ENCODE data around the gene GRK1.

The GRK1 gene

DNA sequence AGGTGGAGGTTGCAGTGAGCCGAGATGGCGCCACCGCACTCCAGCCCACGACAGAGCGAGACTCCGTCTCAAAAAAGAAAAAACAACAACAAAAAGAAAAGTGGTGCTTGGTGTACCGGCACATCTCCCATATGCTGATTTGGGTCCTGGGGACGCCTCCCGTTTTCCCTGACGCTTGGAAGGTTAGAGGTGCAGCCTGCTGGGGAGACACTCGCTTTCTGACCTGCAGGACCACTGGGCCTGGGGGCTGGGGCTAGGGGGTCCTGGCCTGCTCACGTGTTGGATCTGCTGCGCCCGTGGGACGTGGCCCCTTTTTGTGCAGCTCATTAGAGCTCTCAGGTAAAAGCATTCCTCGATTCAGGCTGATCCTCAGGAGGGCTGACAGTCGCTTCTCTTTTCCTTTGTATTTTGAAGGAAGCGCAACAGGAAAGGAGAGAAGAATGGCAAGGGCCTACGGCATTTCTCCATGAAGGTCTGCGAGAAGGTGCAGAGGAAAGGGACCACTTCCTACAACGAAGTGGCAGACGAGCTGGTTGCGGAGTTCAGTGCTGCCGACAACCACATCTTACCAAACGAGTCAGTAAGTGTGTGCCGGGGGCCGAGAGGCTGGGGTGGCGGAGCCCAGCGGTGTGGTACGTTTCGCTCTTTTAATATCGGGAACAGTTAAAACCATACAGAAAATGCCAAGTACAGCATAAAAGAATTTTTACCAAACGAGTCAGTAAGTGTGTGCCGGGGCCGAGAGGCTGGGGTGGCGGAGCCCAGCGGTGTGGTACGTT is 34.1 kb upstream of the GRK1 start:
- DNase-seq: no peak

DNA sequence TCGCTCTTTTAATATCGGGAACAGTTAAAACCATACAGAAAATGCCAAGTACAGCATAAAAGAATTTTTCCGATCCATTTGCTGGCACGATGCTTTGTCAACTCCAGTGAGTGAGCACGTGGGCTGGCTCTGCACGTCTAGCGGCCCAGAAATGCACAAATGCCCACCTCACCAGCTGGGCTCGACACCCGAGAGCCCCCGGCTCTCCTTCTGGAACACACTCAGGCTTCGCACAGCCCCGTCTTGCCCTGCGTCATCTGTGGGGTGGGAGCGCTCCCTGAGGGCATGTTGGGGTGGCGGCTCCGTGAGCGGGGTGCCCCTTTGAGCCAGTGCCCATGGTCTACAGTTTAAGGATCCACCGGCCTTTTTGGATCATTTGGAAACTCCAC is 33.5 kb upstream of the GRK1 start:
- no peak for DNase-seq

- no peak for DNase-seq
Measured at GRCh38 chr13:113634279-113635047, 32.6 kb upstream of the GRK1 start.

- no peak for DNase-seq
Measured at GRCh38 chr13:113635048-113635420, 32.0 kb upstream of the GRK1 start.

DNA sequence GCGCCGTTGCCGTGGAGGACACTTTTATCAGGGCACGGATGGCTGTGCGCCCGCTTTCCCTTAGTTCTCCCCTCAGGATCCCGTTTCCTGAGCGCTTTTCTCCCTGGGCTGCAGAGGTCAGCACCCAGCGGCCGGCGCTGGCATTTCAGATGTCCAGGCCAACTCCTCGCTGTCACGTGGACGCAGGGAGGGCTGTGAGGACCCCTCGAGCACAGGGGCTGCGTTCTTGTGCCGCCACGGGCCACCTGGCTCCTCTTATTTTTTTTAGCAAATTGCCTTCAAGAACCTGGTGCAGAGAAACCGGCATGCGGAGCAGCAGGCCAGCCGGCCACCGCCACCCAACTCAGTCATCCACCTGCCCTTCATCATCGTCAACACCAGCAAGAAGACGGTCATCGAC is 31.3 kb upstream of the GRK1 start:
- DNase-seq: no peak

DNA sequence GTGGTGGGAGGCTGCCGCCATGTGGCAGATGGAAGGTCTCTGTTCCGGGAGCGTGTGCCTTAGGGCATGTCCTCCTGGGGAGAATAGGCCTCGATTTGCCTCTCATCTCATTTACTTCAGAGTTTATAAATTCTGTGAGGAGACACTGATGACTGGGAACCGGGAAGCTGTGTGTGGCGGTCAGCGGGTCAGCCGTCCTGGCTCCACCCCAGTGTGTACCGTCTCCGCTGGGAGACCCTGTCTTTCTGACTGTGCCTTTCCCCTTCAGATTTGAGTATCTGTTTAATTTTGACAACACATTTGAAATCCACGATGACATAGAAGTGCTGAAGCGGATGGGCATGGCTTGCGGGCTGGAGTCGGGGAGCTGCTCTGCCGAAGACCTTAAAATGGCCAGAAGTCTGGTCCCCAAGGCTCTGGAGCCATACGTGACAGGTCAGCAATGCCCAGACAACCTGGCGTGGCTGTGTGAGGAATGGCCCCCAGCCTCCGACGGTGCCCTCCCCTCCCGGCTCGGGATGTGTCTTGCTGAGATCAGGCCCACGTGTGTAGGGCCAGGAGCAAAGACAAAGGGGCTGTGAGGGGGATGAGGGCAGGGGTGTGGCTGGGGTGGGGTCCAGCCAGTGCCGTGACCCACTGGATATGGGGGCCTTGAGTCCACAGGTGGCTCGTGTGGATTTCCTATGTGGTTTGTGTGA is 30.6 kb upstream of the GRK1 start:
- DNase-seq: no peak

GRCh38 chr13:113637262-113638160 is 29.5 kb upstream of the GRK1 start:
- DNase-seq: no peak

DNA sequence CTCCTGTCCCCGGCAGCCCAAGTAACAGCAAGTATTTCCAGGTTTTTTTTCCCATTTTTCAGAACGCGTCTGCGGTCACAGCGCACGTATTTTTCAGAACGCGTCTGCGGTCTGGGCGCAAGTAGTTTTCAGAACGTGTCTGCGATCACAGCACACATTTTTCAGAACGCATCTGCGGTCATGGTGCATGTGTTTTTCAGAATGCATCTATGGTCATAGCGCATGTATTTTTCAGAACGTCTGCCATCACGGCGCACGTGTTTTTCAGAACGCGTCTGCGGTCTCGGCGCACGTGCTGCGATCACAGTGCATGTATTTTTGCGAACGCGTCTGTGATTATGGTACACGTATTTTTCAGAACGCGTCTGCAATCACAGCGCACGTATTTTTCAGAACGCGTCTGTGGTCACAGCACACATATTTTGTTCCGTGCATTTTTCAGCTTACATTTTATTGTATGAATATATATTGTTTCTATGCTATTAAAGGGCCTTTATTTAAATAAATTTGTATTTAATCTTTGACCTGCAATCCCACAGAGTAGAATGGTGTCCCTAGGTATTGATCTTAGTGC is 28.8 kb upstream of the GRK1 start:
- no peak for DNase-seq

DNA sequence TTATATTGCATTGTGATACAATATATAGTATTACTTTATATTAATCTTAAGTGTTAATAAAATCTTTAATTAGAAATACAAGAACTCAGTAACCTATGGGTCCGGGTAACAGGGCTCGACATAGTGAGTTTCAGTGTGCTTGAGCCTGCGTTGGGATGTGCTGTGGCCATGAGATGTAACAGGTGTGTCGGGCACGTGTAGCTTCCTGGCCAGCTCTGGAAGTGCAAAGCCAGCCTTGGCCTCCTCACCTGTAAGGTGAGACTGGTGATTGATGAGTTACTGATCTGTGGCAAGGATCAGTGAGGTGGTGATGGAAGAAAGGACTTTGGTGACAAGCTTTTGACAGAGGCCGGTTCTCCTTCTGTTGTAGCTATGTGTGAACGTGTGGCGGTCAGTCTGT is 28.2 kb upstream of the GRK1 start:
- DNase-seq: no peak

- no peak for DNase-seq
Measured at GRCh38 chr13:113639616-113640262, 27.3 kb upstream of the GRK1 start.

DNA sequence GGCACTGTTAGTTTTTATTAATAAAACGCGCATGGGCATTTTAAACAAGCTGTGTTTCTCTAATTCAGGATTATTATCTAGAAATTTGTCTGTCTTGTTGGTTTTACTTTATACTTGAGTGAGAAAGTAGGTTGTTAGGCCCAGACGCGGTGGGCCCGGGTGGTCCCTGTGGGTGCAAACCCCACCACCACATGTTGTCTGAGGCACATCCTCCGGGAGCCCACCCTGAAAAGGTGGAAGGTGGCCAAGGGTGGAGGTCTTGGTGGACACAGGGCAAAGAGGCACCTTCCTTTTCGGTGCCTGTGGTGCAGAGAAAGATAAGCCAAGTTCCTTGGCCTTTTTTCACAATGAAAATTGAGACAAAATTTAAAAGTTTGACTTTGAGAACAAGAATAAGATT is 25.6 kb upstream of the GRK1 start:
- DNase-seq: no peak

GRCh38 chr13:113642563-113642962 is 24.5 kb upstream of the GRK1 start:
- DNase-seq: no peak

GRCh38 chr13:113643593-113643992 is 23.4 kb upstream of the GRK1 start:
- DNase-seq: no peak

DNA sequence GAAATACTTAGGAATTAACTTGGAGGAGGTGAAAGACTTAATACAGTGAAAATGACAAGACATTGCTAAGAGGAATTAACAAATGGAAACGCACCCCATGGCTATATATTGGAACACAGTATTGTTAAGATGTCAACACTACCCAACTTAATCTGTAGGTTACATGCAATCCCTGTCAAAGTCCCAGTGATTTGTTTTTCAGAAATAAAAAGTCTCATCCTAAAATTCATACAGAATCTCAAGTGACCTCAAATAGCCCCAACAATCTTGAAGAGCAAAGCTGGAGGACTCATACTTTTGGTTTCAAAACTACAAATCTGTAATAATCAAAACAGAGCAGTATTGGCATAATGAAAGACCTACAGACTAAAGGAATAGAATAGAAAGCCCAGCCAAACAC is 22.2 kb upstream of the GRK1 start:
- DNase-seq: no peak

GRCh38 chr13:113645329-113645728 is 21.7 kb upstream of the GRK1 start:
- no peak for DNase-seq

DNA sequence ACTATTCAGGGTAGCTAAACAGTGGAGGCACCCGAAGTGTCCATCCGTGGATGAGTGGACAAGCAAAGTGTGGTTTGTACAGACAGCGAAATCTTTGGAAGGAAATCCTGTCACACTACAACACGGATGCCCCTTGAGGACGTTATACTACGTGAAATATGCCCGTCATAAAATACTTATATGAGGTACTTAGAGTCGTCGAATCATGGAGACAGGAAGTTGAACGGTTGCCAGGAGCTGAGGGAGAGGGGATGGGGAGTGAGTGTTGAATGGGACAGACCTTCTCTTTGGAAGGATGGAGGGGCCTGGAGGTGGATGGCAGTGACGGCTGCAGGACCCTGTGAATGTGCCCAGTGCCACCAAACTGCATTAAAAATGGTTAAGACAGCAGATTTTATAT is 20.6 kb upstream of the GRK1 start:
- no peak for DNase-seq

DNA sequence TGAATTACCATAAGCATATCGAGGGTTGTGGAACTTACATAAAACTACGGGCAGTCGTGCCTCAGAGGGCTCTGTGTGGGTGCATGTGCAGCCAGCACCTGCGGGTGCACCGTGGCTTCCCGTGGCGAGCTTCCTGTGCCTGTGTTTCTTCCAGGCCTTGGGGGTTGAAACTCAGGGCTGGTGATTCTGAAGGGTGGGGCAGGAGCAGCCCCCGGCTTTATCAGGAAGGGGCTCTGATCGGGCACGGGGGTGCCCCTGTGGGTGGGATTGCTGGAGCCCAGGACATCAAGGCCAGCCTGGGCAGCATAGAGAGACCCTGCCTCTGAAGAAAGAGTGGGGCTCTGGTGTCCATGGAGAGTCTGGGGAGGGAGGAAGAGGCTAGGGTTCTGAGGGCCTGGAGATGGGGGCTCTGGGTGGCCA is 20.1 kb upstream of the GRK1 start:
- no peak for DNase-seq

- no peak for DNase-seq
Measured at GRCh38 chr13:113647351-113648215, 19.4 kb upstream of the GRK1 start.

GRCh38 chr13:113648216-113648610 is 18.8 kb upstream of the GRK1 start:
- no peak for DNase-seq

- DNase-seq: no peak
Measured at GRCh38 chr13:113649212-113649611, 17.8 kb upstream of the GRK1 start.

DNA sequence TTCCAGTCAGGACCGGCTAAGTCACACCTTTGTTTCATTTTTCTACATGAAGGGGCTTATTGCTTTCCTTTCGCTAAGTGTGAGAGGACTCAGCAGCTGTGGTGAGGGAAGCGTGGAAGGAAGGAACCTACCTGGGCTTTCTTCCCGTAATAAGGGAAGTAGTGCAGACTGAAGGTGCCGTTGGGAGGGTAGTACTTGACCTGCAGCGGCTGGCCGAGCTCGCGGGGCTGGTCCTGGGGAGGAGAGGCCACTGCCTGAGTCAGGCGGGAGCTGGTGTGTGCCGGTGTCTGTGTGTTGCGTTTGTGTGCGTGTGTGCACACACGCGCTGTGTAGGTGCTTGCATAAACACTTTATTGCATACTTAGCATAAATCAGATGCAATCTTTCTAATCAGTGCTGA is 16.7 kb upstream of the GRK1 start:
- no peak for DNase-seq
